Forelimb muscle (tissue), 1 donor: ENCODE measurements around the gene SMCO2. TPM values are rescaled to one million over a fixed set of nuclear protein-coding genes. Genes with fewer than 3 reads are reported as not detected.

Experiments
- DNase-seq: peaks from one replicate; pipeline ENCODE4 v3.0.0-alpha.2; 2013; ENCODE audit warnings: low read depth
- polyA plus RNA-seq: library from polyadenylated mRNA; unstranded; fragments of 120-200 nt; gene quantifications from one replicate; pipeline ENCODE4 v1.2.1, GENCODE V29; 2013; ENCODE audit not compliant: insufficient read length

SMCO2 gene
- polyA plus RNA-seq, 1 donor, result not detected

DNA sequence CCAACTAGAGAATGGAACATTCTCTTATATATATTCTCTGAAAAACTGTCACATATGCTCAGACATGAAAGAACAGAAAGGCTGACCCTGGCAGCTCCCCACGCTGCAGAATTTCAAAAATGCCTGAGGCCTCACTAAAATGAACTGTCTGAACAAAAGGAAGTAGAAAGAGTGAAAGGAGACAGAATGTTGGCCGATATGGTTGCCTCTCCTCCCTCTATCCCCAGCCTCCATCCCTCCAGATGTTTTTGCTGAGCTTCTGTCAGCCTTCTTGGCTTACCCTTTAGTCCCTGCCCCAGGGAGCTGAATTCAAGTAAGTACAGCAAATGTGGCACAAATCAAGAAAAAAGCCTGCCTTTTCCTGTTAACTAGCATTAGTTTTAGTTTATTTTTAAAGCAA lies 6.9 kb downstream of the SMCO2 start:
- DNase-seq, result no peak

DNA sequence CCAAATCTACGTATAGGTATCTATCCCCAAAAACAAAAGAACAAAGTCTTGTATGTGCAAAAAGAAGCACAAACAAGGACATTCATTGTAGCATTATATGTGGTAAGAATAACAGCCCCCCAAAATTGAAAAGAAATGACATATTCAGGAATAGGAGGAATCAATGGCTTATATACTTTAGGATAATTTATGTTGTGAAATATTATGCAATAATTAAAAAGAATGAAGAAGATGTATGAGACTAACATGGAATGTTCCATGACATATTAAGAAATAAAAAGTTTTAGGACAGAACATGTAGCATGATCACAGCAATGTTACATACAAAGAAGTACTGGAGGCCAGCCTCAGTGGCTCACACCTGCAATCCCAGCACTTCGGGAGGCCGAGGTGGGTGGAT lies 9.1 kb downstream of the SMCO2 start:
- DNase-seq, result no peak

DNA sequence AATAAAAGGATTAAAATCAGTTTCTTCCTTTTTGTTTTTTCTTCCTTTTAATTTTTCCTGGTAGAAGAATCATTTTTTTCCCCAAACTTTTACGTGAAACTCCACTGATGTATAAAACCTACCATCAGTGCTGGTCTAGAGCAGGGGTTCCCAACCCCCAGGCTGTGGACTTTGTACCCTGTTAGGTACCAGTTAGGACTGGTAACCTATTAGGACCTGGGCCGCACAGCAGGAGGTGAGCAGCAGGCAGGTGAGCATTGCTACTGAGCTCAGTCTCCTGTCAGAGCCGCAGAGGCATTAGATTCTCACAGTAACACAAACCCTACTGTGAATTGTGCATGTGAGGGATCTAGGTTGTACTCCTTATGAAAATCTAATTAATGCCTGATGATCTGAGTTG lies 10.1 kb downstream of the SMCO2 start:
- DNase-seq, result no peak

DNA sequence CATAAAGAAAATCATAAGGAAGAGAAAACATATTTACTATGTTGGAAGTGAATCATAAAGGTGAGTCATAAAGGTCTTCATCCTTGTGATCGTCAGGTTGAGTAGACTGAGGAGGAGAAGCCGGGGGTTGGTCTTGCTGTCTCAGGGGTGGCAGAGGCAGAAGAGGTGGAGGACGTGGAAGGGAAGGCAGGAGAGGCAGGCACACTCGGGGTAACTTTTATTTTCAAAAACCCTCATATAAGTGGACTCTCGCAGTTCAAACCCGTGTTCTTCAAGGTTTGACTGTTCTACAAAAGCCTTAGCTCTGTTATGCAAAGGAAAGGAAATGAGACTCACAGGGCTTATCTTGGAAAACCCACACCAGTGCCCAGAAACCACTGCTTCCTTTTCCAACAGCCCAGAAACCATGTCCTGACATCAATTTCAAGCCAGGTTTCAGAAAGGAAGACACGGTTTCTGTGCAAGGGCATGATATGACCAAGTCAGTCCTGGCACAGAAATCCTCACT lies 14.0 kb downstream of the SMCO2 start:
- DNase-seq, result no peak

DNA sequence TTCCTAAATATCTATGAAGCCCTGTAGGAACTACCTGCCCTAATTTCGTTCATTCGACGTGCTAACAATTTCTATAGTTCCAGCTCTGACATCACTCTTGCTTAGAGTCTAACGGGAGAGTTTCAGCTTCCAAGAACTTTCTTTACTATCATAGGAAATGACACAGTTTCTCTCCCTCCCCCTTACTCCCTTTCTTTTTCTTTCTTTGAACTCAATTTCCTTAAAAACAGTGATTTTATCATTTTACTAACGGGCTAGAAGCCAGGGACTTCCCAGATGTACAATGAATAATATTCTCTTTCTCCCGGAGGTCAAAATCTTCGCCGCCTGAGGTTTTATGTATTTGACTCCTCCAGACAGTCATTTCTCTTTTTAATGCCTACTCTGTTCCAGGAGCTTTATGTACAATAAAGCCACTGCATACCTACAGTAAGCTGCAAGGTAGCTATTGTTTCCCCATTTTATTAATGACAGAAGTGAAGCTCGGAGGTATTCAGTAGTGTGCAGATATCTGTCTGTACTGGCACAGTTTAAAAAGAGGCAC lies 15.7 kb downstream of the SMCO2 start:
- no peak for DNase-seq

DNA sequence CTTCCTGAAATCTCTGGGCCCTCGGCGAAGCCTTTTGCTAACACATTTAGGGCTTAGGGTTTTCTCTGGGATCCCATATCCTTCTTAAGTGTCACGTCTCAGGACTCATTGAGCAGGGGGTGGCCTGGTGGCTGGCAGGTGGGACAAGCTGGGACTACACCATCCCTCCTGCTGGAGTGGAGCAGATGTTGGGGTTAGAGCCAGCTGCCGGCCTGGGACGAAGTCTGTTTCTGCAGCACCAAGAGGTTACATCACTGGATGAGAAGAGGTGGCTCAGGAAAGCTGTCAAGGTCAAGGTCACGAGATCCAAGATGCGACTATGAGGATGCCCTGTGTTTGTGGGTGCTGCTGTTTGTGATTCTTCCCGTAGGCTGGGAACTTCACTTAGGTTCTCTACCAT lies 16.3 kb downstream of the SMCO2 start:
- DNase-seq, result no peak

DNA sequence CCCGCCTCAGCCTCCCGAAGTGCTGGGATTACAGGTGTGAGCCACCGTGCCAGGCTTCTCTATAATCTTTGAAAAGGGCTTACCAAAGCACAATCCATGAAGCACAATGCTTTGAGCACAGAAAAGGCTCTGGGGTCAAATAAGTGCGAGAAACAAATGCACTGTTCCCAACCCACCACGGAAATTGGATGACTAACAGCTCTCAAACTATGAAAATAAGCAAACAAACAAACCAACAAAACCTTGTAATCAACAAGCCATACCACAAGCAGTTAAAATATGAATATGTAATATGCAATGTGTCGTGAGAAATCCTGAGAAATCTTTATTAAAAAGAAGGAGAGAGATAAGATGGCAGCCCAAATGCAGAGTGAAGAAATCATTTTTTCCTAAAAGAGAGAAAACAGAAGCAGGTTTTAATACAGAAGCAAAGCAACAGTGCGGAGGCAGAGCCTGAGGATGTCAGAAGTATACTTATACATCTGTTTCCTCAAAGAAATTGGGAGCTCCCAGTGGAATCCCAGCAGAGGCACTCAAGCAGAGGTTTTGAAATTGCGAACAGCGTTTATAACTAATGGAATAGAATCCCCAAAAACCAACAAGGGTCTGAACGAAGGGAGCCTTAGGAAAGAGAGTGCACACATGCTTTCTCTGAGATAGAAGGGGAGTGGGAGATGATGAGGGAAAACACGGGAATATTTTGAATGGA lies 17.1 kb downstream of the SMCO2 start:
- no peak for DNase-seq

DNA sequence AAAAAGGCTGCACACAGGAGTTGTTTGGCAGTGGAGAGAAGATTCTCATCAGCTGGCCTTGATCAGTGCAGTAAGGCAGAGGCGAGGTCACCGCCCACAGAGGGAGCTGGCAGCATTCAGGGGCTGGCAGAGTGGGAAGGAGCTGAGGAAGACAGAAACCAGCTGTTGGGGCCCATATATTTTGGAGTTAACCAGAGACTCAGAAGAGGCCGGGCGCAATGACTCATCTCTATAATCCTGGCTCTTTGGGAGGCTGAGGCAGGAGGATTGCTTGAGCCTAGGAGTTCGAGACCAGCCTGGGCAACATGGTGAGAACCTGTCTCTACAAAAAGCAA lies 17.7 kb downstream of the SMCO2 start:
- no peak for DNase-seq

DNA sequence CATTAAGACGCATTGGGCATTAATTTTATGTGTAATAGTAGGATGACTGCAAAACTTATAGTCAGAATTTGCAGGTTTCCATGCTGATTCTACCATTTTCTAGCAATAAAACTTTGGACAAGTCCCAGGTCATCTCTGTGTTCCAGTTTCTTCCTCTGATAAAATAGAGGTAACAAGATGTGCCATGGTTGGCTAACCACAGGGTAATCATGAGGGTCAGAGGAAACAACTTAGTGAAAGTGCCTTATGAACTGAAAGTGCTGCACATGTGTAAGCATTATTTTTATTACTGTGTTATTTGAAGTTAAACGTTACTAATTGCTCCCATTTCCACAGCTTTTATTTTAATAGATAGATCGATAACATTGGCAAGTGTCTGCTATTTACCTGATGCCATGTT lies 21.1 kb downstream of the SMCO2 start:
- DNase-seq, result no peak

DNA sequence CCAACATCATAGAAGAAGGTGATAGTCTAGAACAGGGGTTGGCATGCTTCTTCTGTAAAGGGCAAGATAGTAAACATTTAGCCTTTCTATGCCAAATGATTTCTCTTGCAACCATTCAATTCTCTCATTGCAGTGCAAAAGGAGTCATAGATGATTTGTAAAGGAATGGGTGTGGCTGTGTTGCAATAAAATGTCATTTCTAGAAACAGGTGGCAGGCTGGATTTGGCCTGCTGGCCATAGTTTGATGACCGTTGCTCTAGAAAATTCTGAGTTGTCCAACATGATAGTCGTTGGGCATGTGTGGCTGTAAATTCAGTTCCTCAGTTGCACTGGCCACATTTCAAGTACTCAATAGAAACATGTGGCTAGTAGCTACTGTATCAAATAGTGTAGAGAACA lies 21.7 kb downstream of the SMCO2 start:
- DNase-seq, result no peak

DNA sequence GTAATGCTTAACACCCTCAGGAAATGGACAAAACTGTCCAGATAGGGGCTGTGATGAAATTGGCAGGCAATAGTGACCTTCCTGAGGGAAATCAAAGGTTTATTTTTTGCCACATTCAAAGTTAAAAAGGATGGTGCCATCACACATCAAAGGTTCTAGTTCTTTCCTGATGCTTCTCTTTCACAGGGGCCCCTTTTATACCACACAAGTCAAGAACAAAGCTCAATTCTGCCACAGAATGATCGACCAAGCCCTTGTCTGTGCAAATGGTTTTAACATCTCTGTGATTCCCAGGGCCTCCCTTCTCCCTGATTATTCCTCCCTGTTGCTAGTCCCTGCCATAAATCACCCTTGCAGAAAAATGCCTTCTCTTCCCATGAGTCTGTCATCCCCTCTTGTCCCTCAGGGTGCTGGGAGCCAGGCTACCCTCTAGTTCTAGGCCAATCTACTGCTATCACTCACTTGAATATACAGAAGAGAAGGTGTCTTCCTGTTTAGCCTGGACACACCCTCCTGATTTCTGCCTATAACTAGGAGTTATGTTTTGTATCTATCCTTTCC lies 22.7 kb downstream of the SMCO2 start:
- no peak for DNase-seq

DNA sequence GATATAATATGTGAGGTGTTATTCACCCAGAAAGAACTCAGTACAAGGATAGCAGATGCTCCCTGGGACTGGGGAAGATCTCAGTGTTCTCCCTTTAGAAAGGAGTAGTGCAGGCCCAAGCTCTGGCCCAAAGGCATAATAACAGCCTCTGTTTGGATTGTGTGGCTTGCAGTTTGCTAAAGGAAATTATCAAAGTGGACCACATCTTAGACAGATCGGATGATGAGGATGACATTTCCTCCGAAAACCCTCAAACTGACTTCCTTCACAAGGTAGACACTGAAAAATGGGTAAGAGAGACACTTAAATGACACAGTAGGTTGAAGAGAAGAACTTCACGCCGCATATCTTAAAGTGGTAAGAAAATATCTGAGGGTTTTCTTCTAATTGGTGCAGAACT lies 26.1 kb downstream of the SMCO2 start:
- no peak for DNase-seq

DNA sequence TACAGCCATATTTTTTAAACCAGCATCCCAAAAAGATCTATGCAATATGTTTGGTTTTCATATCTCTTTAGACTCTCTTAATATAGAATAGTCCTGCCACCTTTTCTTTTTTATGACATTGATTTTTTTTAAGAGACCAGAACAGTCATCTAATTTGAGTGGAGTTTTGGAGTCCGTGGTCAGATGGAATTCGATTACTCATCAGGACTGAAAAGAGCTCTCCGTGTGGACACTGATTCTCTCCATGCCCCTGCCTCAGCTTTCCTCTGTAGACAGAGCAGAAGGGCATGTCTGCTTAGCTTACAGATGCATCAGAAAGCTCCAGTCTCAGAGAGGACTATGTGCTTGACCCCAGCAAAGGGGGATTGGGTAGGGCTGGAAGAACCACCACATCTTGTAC lies 27.8 kb downstream of the SMCO2 start:
- no peak for DNase-seq

DNA sequence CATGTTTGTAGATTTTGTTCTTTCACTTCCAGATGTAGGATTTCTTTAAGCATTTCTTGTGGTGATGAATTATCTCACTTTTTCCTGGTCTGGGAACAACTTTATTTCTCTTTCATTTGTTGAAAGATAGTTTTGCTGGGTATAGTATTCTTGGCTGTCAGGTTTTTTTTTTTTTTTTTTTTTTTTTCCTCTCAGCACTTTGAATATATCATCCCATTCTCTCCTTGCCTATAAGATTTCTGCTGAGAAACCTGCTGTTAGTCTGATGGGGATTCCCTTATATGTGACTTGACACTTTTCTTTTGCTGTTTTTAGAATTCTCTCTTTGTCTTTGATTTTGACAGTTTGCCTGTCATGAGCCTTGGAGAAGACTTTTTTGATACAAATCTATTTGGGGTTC lies 30.5 kb downstream of the SMCO2 start:
- DNase-seq, result no peak

DNA sequence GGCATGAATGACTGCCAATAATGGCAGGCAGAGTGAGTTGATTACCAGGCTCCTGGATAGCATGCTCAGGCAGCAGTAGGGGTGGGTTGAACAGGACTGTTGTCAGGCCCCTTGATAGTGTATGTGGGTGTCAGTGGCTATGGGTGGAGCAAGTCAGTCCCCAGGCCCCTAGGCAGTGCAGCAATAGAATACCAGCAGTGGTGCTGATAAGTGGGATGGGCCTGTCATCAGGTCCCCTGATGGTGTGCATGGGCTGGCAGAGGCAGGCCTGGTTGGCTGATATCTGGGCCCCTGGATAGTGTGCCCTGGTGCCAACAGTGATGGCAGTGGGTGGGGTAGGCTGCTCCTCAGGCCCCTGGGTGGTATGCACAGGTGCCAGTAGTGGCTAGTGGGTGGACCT lies 32.4 kb downstream of the SMCO2 start:
- no peak for DNase-seq

DNA sequence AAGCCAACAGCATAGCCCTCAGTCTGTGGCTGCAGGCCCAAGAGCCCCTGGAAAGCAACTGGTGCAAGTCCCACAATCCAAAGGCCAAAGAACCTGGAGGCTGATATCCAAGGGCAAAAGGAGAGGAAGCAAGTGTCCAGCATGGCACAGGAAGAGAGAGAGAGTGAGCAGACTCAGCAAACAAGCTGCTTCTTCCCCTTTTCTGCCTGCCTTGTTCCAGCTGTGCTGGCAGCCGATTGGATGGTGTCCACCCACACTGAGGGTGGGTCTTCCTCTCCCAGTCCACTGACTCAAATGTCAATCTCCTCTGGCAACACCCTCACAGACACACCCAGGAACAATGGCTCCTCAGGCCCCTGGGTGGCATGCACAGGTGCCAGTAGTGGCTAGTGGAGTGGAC lies 33.5 kb downstream of the SMCO2 start:
- no peak for DNase-seq

DNA sequence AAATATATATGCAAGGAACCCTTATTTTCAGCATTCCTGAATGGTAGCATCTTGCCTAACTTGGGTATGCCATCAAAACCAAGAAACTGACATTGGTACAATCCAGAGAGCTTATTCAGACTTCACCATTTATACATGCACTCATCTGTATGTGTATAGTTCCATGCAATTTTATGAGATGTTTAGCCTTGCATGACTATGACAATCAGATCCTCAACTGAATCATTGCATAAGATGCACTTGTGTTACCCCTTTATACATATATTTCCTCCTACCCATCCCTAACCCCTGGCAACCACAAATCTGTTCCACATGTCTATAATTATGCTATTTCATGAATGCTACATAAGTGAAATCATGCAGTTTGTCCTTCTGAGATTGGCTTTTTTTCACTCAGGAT lies 40.4 kb downstream of the SMCO2 start:
- no peak for DNase-seq

DNA sequence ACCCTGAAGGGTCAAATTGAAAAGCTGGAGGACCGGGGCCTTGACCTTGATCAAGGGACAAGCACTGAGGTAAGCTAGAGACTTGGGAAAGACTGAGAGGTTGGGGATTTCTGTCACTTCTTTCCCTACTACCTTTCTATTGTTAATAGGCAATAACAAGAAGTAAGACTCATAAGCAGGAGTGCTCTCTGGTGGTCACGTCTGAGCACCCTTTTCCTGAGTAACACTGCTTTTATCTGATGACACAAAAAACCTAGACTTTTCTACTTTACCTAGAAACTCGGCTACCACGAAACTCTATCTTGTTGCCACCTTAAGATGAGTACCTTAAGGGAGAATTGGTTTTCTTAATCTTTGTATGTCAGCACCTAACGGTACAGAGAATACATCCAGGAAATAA lies 41.9 kb downstream of the SMCO2 start:
- DNase-seq, result no peak

DNA sequence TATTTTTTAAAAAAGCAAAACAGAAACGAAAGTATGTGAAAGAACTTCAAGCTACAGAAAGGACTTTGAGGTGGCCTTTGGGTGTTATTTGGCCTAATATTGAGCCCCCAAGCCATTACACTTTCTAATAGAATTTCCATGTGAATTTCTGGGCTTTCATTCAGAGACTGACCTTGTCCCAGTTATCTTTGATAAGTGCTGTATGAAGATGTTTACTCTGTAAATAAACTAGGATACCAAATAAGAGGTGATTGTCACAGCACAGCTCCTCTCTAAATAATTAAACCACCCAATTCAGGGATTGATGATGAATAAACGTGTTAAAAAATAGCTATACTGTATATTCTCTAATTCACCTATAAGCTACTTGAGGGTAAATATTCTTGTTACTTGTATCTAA lies 44.7 kb downstream of the SMCO2 start:
- no peak for DNase-seq

DNA sequence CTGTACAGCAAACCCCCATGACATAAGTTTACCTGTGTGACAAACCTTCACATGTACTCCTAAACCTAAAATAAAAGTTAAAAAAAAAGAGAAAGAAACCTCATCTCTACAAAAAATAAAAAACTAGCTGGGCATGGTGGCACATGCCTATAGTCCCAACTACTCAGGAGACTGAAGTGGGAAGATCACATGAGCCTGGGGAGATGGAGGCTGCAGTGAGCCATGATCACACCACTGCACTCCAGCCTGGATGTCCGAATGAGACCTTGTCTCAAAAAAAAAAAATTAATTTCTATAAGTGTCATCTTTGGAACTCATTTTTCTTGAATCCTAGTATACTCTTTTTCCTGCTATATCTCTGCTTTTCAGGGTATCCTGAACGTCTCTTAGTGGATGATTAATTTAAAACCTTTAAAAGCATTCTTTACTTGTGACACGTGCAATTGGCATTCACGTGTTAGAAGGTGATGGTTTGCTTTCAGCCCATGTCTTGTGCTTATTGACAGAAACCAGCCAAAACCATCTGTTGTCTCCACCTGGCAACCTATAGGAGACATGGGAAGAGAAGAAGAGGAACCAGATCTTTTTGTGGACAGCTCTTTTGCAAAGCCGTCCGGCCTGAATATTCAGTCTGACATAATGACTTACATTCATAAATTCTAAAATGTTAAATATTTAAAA lies 46.9 kb downstream of the SMCO2 start:
- no peak for DNase-seq

DNA sequence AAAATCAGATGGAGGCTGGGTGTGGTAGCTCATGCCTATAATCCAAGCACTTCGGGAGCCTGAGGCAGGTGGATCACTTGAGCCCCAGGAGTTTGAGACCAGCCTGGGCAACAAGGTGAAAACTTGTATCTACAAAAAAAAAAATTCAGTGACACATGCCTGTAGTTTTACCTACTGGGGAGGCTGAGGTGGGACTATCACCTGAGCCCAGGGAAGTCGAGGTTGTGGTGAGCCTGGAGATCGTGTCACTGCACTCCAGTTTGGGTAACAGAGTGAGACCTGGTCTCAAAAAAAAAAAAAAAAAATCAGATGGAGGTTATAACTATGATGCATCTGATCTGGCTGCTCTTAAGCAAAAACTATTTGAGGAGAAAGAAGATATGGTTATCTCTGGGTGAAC lies 50.9 kb downstream of the SMCO2 start:
- no peak for DNase-seq

DNA sequence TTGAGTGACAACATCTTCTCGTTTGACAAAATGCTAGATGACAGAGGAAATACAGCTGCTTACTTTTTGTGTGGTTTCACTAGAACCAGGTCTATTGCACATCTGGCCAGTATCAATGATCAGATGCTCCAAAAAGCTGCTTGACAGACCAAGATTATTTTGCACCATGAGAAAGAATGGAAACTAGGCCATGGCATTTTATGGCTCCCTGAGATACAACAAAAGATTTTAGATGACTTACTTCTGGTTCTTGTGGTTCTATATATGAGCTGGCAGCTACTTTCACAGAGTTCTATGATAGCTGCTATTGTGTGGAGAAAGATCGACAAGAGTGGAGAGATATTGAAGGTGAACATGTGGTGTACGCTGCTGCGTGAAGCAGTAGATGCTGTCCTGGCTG lies 51.6 kb downstream of the SMCO2 start:
- no peak for DNase-seq

DNA sequence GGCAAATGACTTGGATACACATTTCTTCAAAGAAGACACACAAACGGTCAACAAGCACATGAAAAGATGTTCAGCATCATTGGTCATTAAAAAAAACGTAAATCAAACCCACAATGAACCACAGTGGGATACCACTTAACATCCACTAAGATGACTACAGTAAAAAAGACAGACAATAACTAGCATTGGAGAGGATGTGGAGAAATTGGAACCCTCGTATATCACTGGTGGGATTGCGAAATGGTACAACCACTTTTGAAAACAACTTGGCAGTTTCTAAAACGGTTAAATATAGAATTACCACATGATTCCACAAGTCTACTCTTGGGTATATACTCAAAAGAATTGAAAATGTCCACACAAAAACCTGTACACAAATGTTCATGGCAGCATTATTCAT lies 52.2 kb downstream of the SMCO2 start:
- no peak for DNase-seq
